HepG2 (cell line): ENCODE measurements around the gene SMTNL2. TPM values are rescaled to one million over a fixed set of nuclear protein-coding genes. Genes with fewer than 3 reads are reported as not detected.

Experiments used
- ATAC-seq: fragments of 200-7000 bp; cut with Tn5 transposase; 3 replicates; pipeline ENCODE4 v1.9.1; 2020; ENCODE audit warnings: mild to moderate bottlenecking, moderate library complexity
- BruUV-seq: library from RNA; stranded (reverse); fragments of 400-500 nt; replicated peaks from 2 replicates; lab custom pipeline; 2021; lab: Mats Ljungman, UMichigan
- CTCF ChIA-PET: fragments of 300-600 bp; formaldehyde crosslinking; extraction: SDS; loops from one replicate; lab custom pipeline; 2021; ENCODE audit warnings: low total read pairs, inconsistent platforms, low intra/inter-chr PET ratio; lab: Yijun Ruan, JAX
- POLR2A ChIA-PET: fragments of 350-600 bp; sonication (Branson Sonifier 250); formaldehyde crosslinking; loops from one replicate; lab custom pipeline; 2020; ENCODE audit warnings: antibody characterized with exemption, inconsistent platforms; lab: Yijun Ruan, JAX
- DNase-seq: peaks from one replicate; pipeline ENCODE4 v3.0.0-alpha.2; 2015; ENCODE audit warnings: low spot score
- FAIRE-seq: peaks from 3 replicates; lab custom pipeline; 2011; peaks lifted over from hg19 to GRCh38; lab: Jason Lieb, UNC
- H2AFZ ChIP-seq: one replicate; pipeline ENCODE4 v1.6.1; 2011; ENCODE audit warnings: low read length, inconsistent platforms
- H3K27ac ChIP-seq: fragments of 300-600 bp; 3 replicates; pipeline ENCODE4 v1.8.0; 2011; ENCODE audit warnings: mixed run types, mild to moderate bottlenecking, mixed read lengths, low read length, inconsistent platforms; ENCODE audit not compliant: insufficient read depth; ENCODE audit errors: extremely low read length
- H3K27me3 ChIP-seq, 2 experiments: fragments of 200-600 bp in 1 of 2; 2 replicates in 1 of 2; 3 replicates in 1 of 2; pipeline versions ENCODE4 v1.6.0 to v1.8.0; 2011; ENCODE audit warnings: low read length in 2 of 2, mild to moderate bottlenecking in 2 of 2, moderate library complexity in 2 of 2, inconsistent platforms in 1 of 2; ENCODE audit not compliant: insufficient read depth in 2 of 2, control insufficient read depth in 1 of 2
- H3K36me3 ChIP-seq, 2 experiments: fragments of 200-600 bp in 1 of 2; replicated peaks in 1 of 2; 2 replicates in 1 of 2; 3 replicates in 1 of 2; pipeline versions ENCODE4 v1.5.1 to v1.8.0; 2011; ENCODE audit warnings: low read length in 2 of 2, inconsistent platforms in 1 of 2; ENCODE audit not compliant: insufficient read depth in 2 of 2, control insufficient read depth in 1 of 2
- H3K4me1 ChIP-seq: 2 replicates; pipeline ENCODE4 v1.5.1; 2012; ENCODE audit warnings: low read length, inconsistent platforms; ENCODE audit not compliant: insufficient read depth
- H3K4me2 ChIP-seq: 2 replicates; pipeline ENCODE4 v1.6.0; 2011; ENCODE audit warnings: low read depth, low read length, inconsistent platforms
- H3K4me3 ChIP-seq, 3 experiments: fragments of 200-600 bp in 1 of 3; sonication (generic), shearing (Covaris generic) in 1 of 3; replicated peaks in 1 of 3; 2 replicates each; pipeline ENCODE4 v1.5.1; 2011 to 2016; ENCODE audit warnings: low read length in 3 of 3, inconsistent platforms in 2 of 3, low read depth in 2 of 3, mild to moderate bottlenecking in 2 of 3, control low read depth in 1 of 3, mixed read lengths in 1 of 3; ENCODE audit not compliant: insufficient read depth in 1 of 3
- H3K79me2 ChIP-seq: one replicate; pipeline ENCODE4 v1.6.1; 2011; ENCODE audit warnings: low read length, inconsistent platforms; ENCODE audit not compliant: insufficient read depth
- H3K9ac ChIP-seq: 2 replicates; pipeline ENCODE4 v1.6.0; 2011; ENCODE audit warnings: mild to moderate bottlenecking, low read depth, low read length, inconsistent platforms; ENCODE audit not compliant: insufficient read depth
- H3K9me3 ChIP-seq: 2 replicates; pipeline ENCODE4 v1.5.1; 2012; ENCODE audit warnings: mild to moderate bottlenecking, low read length
- H4K20me1 ChIP-seq: 2 replicates; pipeline ENCODE4 v1.6.0; 2011; ENCODE audit warnings: inconsistent platforms, mild to moderate bottlenecking, low read length, moderate library complexity; ENCODE audit not compliant: insufficient read depth
- BRCA1 ChIP-seq: sonication (generic); formaldehyde crosslinking; IDR thresholded peaks from 2 replicates; pipeline ENCODE4 v1.4.0; 2020; ENCODE audit warnings: missing genetic modification reagents
- SETDB1 ChIP-seq: sonication (generic); formaldehyde crosslinking; IDR thresholded peaks from 2 replicates; pipeline ENCODE4 v1.5.1; 2020; ENCODE audit warnings: missing genetic modification reagents, mild to moderate bottlenecking, borderline replicate concordance
- TAF15 ChIP-seq: fragments of 200-400 bp; formaldehyde crosslinking; IDR thresholded peaks from one replicate; pipeline ENCODE4 v1.6.1; 2018; ENCODE audit warnings: mild to moderate bottlenecking, low read depth, low read length; ENCODE audit not compliant: poor library complexity, severe bottlenecking
- TOPORS ChIP-seq: sonication (generic); formaldehyde crosslinking; IDR thresholded peaks from 2 replicates; pipeline ENCODE4 v1.8.0; 2023; ENCODE audit warnings: mild to moderate bottlenecking, missing genetic modification reagents
- YEATS4 ChIP-seq: sonication (generic); formaldehyde crosslinking; IDR thresholded peaks from 2 replicates; pipeline ENCODE4 v1.4.0; 2020; ENCODE audit warnings: missing genetic modification reagents, borderline replicate concordance
- ZNF160 ChIP-seq: sonication (generic); formaldehyde crosslinking; IDR thresholded peaks from 2 replicates; pipeline ENCODE4 v1.8.0; 2022; ENCODE audit warnings: mild to moderate bottlenecking, inconsistent platforms, missing genetic modification reagents
- ZNF20 ChIP-seq: sonication (generic); formaldehyde crosslinking; IDR thresholded peaks from 2 replicates; pipeline ENCODE4 v1.4.0; 2020; ENCODE audit warnings: mild to moderate bottlenecking, moderate library complexity, missing genetic modification reagents
- ZNF510 ChIP-seq: sonication (generic); formaldehyde crosslinking; IDR thresholded peaks from 2 replicates; pipeline ENCODE4 v1.4.0; 2020; ENCODE audit warnings: low read depth, mild to moderate bottlenecking, missing genetic modification reagents
- ZNF556 ChIP-seq: sonication (generic); formaldehyde crosslinking; IDR thresholded peaks from 2 replicates; pipeline ENCODE4 v1.4.0; 2020; ENCODE audit warnings: mild to moderate bottlenecking, missing genetic modification reagents, borderline replicate concordance
- WGBS: methylation state at CpG from one replicate; pipeline ENCODE4 v1.1.6; 2017; ENCODE audit warnings: low lambda C conversion rate; 5-methylcytosine and 5-hydroxymethylcytosine counted together
- in situ Hi-C: cut with HindIII; loops from 2 replicates; pipeline ENCODE4 v1.10.0; 2017; ENCODE audit warnings: low pct_unique_long_range_greater_than_20kb; ENCODE audit not compliant: extremely low pct_ligation_motif_present
- intact Hi-C: fragments of 100-400 bp; cut with micrococcal nuclease; formaldehyde crosslinking; loops from one replicate; pipeline ENCODE4 v1.10.0; 2022; ENCODE audit not compliant: unreplicated experiment
- polyA plus RNA-seq, 8 experiments: library from polyadenylated mRNA; depleted of rRNA in 3 of 8; stranded (reverse) in 7 of 8; unstranded in 1 of 8; fragments of >200 nt; fragmentation: Illumina TruSeq in 4 of 8; extraction: Trizol in 4 of 8; gene quantifications; 2 replicates each; pipeline versions ENCODE4 v1.2.1 to v1.2.3, GENCODE V29; 2011 to 2016; ENCODE audit warnings: low read depth in 4 of 8, missing spikeins in 1 of 8, mixed read lengths in 1 of 8; ENCODE audit not compliant: insufficient read depth in 1 of 8
- total RNA-seq, 5 experiments: library from RNA; depleted of rRNA; stranded (reverse); fragments of >200 nt; fragmentation: Illumina TruSeq; extraction: Trizol; gene quantifications; 2 replicates each; pipeline ENCODE4 v1.2.3, GENCODE V29; 2016; ENCODE audit warnings: low read depth in 1 of 5
- TF ChIP-seq, protein P1 (sequence below): sonication (generic); formaldehyde crosslinking; conservative IDR thresholded peaks from 2 replicates; pipeline ENCODE4 v1.8.0; 2022; ENCODE audit warnings: missing genetic modification reagents
- TF ChIP-seq, protein P2 (sequence below): sonication (generic); formaldehyde crosslinking; IDR thresholded peaks from 2 replicates; pipeline ENCODE4 v1.4.0; 2020; ENCODE audit warnings: missing genetic modification reagents, low read depth, mild to moderate bottlenecking, borderline replicate concordance
- TF ChIP-seq, protein P3 (sequence below): sonication (generic); formaldehyde crosslinking; IDR thresholded peaks from 2 replicates; pipeline ENCODE4 v1.4.0; 2020; ENCODE audit warnings: missing genetic modification reagents

The SMTNL2 gene
- total and polyA plus RNA-seq, 2 of the 13 experiments (the other 11 are each of a cell fraction or from before 2014, with no cell fraction given) = 0.41 to 5.1 TPM

DNA sequence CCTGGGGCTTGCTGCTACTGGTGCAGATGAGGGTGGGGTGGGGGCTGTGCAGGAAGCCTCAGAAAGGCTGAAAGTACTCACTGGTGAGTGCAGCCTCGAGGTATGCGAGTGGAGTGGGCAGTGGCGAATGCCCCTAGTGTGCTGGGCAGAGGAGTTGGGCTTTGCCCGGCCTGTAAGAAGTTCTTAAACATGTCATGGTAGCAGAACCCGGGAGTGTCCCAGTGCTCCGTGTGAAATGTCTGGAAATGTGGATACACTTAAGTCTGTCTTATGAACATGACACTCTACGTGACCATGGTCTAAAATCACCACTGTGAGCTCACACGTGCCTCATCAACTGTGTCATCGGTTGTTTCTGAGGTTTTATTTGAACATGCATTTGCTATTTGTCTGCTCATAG, 1.7 kb downstream of the SMTNL2 start (continued):
- TF ChIP-seq, protein P1, sequence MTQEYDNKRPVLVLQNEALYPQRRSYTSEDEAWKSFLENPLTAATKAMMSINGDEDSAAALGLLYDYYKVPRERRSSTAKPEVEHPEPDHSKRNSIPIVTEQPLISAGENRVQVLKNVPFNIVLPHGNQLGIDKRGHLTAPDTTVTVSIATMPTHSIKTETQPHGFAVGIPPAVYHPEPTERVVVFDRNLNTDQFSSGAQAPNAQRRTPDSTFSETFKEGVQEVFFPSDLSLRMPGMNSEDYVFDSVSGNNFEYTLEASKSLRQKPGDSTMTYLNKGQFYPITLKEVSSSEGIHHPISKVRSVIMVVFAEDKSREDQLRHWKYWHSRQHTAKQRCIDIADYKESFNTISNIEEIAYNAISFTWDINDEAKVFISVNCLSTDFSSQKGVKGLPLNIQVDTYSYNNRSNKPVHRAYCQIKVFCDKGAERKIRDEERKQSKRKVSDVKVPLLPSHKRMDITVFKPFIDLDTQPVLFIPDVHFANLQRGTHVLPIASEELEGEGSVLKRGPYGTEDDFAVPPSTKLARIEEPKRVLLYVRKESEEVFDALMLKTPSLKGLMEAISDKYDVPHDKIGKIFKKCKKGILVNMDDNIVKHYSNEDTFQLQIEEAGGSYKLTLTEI = no peak
- no peak for TF ChIP-seq ZNF510 (CRISPR knock-in tag)

DNA sequence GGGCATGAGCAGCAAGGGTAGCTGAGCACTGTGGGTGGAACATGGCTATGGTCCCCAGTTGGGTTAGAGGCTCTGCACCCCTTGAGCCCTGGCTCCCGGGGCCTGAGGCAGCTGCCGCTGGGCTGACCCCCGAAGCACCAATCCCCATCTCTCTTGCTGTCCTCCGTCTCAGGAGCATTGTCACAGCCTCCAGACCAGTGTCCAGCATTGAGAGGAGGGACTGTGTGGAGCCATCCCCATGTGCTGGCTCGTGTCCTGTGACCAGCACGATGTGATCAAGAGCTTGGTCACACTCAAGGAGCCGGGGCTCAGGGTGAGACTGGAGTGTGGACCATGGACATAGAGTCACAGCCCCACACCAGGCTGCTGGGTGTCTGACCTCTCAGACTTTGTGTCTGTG, 2.9 kb downstream of the SMTNL2 start:
- no peak overlapping the region for H3K4me2 ChIP-seq
- no peaks in the 10 kb centered on the region for H3K9me3 ChIP-seq
- POLR2A ChIA-PET = no interaction called here
- CTCF ChIA-PET = no interaction called here
- FAIRE-seq (no peak), ATAC-seq (no peak), DNase-seq (no peak)
- H3K9ac ChIP-seq = no peak overlapping the region
- no peaks in the 10 kb centered on the region for H3K79me2 ChIP-seq
- H3K36me3 ChIP-seq = no peaks in the 10 kb centered on the region
- no peak overlapping the region for H2AFZ ChIP-seq
- no TSS peak for BruUV-seq
- 67% methylated on average over 3 of the region's 7 CpGs for WGBS
- in situ Hi-C loops (no loop called here), intact Hi-C loops (no loop called here)
- H3K4me1 ChIP-seq = peaks cover 36% of the 10 kb centered on the region
- TF ChIP-seq ZNF20 (CRISPR knock-in tag) (no peak), ZNF556 (CRISPR knock-in tag) (no peak)
- H3K4me3 ChIP-seq = no peak overlapping the region
- peaks cover 0 to 32% of the 10 kb centered on the region in 2 experiments; a peak in 4 of 5 replicates for H3K27me3 ChIP-seq
- H4K20me1 ChIP-seq = no peaks in the 10 kb centered on the region
- no peak overlapping the region for H3K27ac ChIP-seq

DNA sequence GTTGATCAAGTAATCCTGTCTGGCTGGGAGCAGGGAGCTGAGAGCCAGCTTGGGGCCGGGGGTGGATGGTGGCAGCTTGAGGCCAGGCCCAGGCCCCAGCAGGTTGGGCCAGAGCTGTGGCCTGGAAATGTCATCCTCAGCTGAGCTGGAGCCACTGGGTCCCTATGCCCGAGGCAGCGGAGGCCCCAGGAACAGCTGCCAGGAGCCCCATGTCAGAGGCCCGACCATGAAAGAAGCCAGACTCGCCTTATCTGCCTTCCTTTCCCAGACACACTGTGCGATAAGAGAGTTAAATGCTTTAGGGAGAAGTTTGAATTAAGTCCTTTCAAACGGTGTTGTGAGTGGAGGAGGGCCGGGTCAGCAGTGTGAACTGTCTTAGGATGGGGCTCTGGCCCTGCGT, 3.5 kb downstream of the SMTNL2 start:
- no TSS peak for BruUV-seq
- CTCF ChIA-PET = no interaction called here
- DNase-seq = no peak
- Histone ChIP-seq H3K4me3 (no peak overlapping the region), H3K4me2 (no peak overlapping the region), H2AFZ (no peak overlapping the region), H3K79me2 (no peaks in the 10 kb centered on the region), H3K27ac (no peak overlapping the region), H3K9ac (no peak overlapping the region), H3K4me1 (peaks cover 31% of the 10 kb centered on the region), H4K20me1 (no peaks in the 10 kb centered on the region), H3K27me3 (peaks cover 0 to 26% of the 10 kb centered on the region in 2 experiments; a peak in 4 of 5 replicates), H3K9me3 (no peaks in the 10 kb centered on the region), H3K36me3 (no peaks in the 10 kb centered on the region)
- 56% methylated on average over 8 of the region's 9 CpGs for WGBS
- no peak for ATAC-seq
- POLR2A ChIA-PET = no interaction called here
- intact Hi-C loops (no loop called here), in situ Hi-C loops (no loop called here)
- no peak for FAIRE-seq
- no peak for TF ChIP-seq YEATS4
- TF ChIP-seq, protein P2, sequence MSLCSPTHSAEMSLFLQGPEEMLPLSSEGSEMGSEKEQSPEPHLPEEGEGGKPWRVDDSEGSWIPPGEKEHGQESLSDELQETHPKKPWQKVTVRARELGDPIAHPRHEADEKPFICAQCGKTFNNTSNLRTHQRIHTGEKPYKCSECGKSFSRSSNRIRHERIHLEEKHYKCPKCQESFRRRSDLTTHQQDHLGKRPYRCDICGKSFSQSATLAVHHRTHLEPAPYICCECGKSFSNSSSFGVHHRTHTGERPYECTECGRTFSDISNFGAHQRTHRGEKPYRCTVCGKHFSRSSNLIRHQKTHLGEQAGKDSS = no peak
- no peak for TF ChIP-seq TOPORS (CRISPR knock-in tag)
- TF ChIP-seq, protein P3, sequence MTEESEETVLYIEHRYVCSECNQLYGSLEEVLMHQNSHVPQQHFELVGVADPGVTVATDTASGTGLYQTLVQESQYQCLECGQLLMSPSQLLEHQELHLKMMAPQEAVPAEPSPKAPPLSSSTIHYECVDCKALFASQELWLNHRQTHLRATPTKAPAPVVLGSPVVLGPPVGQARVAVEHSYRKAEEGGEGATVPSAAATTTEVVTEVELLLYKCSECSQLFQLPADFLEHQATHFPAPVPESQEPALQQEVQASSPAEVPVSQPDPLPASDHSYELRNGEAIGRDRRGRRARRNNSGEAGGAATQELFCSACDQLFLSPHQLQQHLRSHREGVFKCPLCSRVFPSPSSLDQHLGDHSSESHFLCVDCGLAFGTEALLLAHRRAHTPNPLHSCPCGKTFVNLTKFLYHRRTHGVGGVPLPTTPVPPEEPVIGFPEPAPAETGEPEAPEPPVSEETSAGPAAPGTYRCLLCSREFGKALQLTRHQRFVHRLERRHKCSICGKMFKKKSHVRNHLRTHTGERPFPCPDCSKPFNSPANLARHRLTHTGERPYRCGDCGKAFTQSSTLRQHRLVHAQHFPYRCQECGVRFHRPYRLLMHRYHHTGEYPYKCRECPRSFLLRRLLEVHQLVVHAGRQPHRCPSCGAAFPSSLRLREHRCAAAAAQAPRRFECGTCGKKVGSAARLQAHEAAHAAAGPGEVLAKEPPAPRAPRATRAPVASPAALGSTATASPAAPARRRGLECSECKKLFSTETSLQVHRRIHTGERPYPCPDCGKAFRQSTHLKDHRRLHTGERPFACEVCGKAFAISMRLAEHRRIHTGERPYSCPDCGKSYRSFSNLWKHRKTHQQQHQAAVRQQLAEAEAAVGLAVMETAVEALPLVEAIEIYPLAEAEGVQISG (CRISPR knock-in tag) = no peak
- no peak for TF ChIP-seq BRCA1 (CRISPR knock-in tag)
- no peak for TF ChIP-seq TAF15
- no peak for TF ChIP-seq SETDB1
- no peak for TF ChIP-seq ZNF160
